Activated CD8-positive, alpha-beta memory T cell treated with anti-CD3 and anti-CD28 coated beads for 48 hours (primary cell): ENCODE results near the gene MAPK8IP3.
"Not testable (repeated sequence)": the region's sequence is repeated elsewhere in the genome, so short reads cannot be mapped to it uniquely, and the experiment has no call there.

ENCODE experiments used
- DNase-seq, 3 experiments: peaks; one replicate each; pipeline ENCODE4 v3.0.0-alpha.2; 2020; ENCODE audit warnings: low read depth in 2 of 3, low spot score in 2 of 3

The MAPK8IP3 gene

GRCh38 chr16:1708768-1709180 lies 2.8 kb downstream of the MAPK8IP3 start:
- no peak for DNase-seq

DNA sequence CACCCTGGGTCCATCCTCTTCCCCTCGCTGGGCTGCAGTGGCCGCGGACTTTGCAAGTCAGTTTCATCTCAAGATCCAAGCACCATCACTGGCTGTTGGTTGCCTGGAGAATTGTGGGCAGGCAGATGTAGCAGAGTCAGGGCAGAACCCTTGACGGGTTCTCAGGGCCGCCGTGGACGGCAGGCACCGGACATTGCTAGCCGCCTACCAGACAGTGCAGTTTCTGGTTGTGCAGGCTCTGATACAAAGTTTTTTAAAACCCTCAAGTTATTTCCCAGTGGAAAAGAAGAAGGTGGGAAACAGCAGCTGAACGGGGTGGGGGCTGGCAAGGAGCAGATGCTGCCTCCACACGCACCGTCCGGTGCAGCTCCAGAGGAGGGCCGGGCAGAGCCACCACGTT lies 3.4 kb downstream of the MAPK8IP3 start:
- DNase-seq: no peak

GRCh38 chr16:1710811-1711507 lies 5.0 kb downstream of the MAPK8IP3 start:
- DNase-seq: no peak

GRCh38 chr16:1712791-1713261 lies 6.8 kb downstream of the MAPK8IP3 start:
- no peak for DNase-seq

DNA sequence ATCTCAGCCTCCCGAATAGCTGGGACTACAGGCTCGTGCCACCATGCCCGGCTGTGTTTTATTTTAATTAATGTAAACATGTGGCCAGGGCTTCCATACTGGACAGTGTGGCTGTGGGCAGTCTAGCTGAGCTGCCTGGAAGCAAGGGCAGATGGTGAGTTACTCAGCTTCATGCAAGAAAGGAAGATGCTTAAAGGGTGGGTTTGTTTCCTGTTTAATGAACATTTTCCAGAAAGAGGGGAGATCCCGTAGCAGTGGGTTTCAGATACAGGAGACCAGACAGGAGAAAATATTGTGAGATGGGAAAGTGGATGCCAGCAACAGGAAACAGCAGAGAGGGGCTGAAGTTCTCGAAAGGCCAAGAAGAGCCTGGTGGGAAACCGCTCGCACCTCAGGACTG lies 7.3 kb downstream of the MAPK8IP3 start:
- no peak for DNase-seq

- DNase-seq: no peak
Observed at GRCh38 chr16:1713933-1714332, 7.9 kb downstream of the MAPK8IP3 start.

GRCh38 chr16:1715220-1715619 lies 9.2 kb downstream of the MAPK8IP3 start:
- DNase-seq: no peak

GRCh38 chr16:1718236-1718635 lies 12.2 kb downstream of the MAPK8IP3 start:
- not testable (repeated sequence) for DNase-seq

DNA sequence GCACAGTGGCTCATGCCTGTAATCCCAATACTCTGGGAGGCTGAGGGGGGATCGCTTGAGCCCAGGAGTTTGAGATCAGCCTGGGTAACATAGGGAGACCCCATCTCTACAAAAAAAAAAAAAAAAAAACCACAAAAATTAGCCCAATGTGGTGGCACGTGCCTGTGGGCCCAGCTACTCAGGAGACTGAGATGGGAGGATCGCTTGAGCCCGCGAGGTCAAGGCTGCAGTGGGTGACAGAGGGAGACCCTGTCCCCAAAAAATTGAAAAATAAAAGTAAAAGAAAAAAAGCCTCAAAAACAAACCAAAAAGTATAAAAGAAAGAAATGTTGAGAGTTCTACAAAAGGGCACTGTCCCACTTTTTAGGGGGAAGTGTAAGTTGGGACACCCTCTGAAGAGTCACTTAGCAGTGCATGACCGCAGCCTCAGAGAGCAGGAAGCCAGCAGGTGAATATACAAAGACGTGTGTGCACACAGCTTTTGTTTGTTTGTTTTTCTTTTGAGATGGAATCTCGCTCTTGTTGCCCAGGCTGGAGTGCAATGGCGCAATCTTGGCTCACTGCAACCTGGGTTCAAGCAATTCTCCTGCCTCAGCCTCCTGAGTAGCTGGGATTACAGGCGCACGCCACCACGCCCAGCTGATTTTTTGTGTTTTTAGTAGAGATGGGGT lies 13.7 kb downstream of the MAPK8IP3 start:
- not testable (repeated sequence) for DNase-seq

DNA sequence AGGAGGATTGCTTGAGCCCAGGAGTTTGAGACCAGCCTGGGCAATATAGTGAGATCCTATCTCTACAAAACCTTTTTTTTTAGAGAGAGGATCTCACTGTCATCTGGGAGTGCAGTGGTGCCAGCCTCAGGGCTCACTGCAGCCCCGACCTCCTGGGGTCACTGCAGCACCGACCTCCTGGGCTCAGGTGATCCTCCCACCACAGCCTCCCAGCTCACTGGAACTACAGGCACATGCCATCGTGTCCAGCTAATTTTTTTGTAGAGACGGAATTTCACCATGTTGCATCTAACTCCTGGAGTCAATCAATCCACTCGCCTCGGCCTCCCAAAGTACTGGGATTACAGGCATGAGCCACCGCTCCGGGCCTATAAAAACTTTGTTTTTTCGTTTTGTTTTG lies 15.4 kb downstream of the MAPK8IP3 start:
- DNase-seq: no peak

GRCh38 chr16:1723450-1724147 lies 17.6 kb downstream of the MAPK8IP3 start:
- no peak for DNase-seq

DNA sequence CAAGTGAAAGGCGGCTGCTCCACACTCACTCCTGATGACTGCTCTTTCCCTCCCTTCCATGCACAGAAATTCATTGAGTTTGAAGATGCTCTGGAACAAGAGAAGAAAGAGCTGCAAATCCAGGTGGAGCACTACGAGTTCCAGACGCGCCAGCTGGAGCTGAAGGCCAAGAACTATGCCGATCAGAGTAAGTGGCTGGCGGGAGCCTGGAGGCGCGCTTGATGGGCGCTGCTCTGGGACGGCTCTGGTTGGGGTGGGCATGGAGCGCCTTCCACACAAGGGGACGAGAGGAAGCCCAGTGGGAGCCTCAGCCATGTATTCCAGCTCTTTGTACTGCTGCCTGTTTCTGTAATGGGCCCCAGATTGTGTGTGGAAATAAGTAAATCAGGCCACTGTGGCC lies 18.5 kb downstream of the MAPK8IP3 start:
- DNase-seq: no peak

- DNase-seq: no peak
Observed at GRCh38 chr16:1726661-1727502, 20.9 kb downstream of the MAPK8IP3 start.

DNA sequence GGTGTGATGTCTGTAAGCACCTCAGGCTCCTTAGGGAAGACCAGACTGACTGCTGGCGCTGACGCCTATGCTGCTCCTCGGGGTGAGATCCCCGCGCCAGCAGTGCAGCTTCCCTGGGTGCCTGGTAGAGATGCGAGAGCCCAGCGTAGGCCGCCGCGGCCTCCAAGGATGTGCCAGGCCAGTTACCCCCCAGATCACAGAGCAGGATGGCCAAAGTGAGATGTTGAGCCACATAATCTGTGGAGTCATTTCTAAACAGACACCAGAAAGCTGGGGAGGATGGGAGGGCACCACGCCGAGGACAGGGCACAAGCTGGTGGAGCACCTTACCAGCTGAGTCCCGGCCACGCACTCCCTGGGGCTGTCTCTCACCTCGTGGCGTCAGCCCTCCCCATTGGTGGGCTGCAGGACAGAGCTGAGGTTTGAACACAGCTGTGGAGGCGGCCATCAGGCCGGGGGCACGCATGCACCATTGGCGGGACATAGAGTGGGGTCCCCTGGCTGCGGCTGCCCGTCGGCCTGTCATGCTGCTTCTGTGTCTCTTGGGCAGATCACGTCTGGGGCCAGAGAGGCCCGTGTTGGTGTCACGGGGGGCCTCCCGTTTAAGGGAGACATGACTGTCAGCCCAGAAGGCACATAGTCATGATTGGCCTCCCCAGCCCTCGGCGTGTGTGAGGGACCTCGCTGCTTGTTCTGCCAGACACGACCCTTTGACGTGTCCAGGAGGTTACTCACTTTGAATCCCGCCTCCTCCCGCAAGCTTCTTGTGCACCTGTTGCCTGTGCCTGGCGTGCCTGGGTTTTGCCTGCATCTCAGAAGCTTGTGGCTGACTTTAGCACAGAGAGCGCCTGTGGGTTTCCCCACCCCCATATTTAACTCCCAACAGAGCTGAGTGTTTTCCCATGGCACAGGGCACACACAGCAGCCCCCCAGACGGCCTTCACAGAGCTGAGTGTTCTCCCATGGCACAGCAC lies 21.9 kb downstream of the MAPK8IP3 start:
- DNase-seq: no peak

DNA sequence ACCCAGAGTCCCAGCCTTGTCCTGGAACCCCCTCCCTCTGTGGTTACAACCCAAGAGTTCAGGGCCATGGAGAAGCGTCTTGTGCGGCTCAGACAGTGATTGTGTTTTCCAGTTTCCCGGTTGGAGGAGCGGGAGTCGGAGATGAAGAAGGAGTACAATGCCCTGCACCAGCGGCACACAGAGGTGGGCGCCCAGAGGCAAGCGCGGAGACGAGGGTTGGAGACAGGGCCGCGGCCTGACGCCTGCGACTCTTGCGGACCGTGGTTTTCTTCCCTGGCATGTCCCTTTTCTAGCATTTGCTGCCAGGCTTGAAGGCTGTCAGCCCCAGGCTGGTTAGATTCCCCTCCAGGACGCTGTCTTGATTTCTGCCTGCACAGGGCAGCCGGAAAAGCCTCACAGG lies 23.0 kb downstream of the MAPK8IP3 start:
- DNase-seq: no peak

DNA sequence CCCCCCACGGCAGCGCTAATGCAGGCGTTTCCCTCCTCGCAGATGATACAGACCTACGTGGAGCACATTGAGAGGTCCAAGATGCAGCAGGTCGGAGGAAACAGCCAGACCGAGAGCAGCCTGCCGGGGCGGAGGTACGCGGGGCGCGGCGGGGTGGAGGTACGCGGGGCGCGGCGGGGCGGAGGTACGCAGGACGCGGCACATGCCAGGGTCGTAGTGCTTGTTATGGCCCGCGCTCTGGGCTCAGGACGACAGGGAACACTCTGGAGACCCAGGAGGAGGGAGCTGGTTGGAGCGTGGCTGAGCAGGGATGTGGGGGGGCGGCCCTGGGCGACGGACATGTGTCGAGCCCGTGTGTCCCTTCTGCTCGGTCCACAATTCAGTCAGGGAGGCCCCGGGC lies 23.4 kb downstream of the MAPK8IP3 start:
- no peak for DNase-seq

GRCh38 chr16:1731073-1731472 lies 25.1 kb downstream of the MAPK8IP3 start:
- DNase-seq: no peak

DNA sequence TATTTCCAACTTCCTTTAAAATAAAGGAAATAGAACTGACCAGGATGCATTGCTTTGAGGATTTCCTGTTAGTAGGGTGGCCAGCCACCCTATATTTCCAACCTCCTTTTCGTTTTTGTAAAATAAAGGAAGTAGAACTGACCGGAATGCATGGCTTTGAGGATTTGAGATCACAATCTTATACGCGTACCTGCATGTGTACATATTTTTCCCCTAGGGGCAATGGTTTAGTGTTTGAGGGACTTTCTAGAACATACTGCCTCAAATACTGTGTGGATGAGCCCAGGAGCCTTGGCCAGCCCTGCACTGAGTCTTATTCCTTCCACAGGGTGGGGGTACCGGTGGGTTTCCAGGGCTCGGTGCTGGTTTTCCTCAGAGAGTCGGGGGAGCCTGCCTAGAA lies 25.6 kb downstream of the MAPK8IP3 start:
- no peak for DNase-seq

DNA sequence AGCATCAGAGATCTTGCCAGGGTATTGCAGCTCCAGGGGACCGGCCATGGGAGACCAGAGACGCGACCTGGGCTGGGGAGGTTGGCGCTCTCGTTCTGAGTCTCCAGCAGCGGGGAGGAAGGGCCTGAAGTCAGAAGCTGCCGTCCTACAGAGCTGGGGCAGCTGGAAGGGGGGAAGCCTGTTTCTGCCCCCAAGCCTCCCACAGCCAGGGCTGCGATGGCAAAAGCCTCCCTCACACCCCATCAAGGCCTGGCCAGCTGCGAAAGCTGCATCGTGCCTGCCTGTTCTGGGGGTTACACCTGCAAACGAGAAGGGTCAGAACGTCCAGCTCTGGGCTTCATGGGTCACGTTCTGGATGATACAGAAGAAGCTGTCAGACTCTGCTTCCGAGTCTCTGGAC lies 26.1 kb downstream of the MAPK8IP3 start:
- DNase-seq: no peak

DNA sequence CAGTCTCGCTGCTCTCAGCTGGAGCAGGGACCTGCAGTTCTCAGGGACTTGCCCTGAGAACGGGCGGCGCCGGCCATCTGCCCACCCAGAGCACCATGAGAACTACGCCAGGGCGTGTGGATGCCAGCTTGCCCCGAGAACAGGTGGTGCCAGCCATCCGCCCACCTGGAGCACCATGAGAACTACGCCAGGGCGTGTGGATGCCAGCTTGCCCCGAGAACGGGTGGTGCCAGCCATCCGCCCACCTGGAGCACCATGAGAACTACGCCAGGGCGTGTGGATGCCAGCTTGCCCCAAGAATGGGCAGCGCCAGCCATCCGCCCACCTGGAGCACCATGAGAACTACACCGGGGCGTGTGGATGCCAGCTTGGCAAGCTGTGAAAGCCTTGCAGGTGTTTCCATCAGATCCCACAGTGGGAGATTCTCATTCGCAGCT lies 26.6 kb downstream of the MAPK8IP3 start:
- not testable (repeated sequence) for DNase-seq
